ENCODE results near the gene LMX1B. TPM values are rescaled to one million over a fixed set of nuclear protein-coding genes. Genes with fewer than 3 reads are reported as not detected.

The LMX1B gene
- total RNA-seq, 1 experiment from 2014 or later, result 2.6 TPM

DNA sequence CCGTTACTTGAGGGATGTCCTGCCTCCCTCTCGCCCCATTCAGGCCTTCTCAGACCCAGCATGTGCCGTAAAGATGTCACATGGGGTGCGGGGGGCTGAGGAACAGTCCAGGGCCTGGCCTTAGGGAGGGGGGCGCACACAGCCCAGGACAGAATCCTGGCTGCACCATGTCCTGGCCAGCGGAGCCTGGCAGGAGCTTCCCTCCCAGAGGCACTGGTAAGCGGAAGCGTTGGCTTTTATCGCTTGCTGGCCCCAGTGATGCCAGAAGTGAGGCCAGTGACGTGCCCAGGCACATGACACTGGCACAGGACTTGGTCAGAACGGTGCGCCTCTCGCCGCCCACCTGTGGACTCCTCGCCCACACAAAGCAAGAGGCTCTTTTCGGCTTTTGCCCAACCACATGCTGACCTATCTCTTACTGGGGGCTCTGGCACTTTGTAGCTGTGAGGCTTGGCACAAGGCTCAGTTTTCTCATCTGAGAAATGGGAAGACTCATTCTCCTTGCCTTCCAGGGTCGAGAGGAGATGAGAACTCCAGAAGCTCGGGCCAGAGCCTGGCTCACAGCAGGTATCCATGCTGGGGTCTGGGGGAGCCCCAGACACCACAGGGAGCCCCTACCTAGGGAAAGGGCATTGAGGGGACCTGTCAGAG lies 59.0 kb downstream of the LMX1B start:
- no peak for ATAC-seq
- POLR2A ChIA-PET, result no interaction called here
- Histone ChIP-seq H3K4me3 (ENCODE audit: low read depth in 2 of 2, low read length in 2 of 2) (no peak overlapping the region), H3K36me3 (ENCODE audit: control insufficient read depth, insufficient read depth, low read length) (no peaks in the 10 kb centered on the region), H3K9me3 (ENCODE audit: control insufficient read depth, insufficient read depth, low read depth, low read length) (no peaks in the 10 kb centered on the region), H3K4me1 (ENCODE audit: control insufficient read depth, insufficient read depth, low read length) (no peaks in the 10 kb centered on the region), H3K27me3 (ENCODE audit: control insufficient read depth, insufficient read depth, low read length) (no peaks in the 10 kb centered on the region), H3K27ac (ENCODE audit: low read length) (no peak overlapping the region)
- TF ChIP-seq, protein P1, sequence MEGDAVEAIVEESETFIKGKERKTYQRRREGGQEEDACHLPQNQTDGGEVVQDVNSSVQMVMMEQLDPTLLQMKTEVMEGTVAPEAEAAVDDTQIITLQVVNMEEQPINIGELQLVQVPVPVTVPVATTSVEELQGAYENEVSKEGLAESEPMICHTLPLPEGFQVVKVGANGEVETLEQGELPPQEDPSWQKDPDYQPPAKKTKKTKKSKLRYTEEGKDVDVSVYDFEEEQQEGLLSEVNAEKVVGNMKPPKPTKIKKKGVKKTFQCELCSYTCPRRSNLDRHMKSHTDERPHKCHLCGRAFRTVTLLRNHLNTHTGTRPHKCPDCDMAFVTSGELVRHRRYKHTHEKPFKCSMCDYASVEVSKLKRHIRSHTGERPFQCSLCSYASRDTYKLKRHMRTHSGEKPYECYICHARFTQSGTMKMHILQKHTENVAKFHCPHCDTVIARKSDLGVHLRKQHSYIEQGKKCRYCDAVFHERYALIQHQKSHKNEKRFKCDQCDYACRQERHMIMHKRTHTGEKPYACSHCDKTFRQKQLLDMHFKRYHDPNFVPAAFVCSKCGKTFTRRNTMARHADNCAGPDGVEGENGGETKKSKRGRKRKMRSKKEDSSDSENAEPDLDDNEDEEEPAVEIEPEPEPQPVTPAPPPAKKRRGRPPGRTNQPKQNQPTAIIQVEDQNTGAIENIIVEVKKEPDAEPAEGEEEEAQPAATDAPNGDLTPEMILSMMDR (IDR thresholded peaks at IDR 0.05), result no peak
- TF ChIP-seq TCF7L2 (IDR thresholded peaks at IDR 0.05; ENCODE audit: low read depth, low read length) (no peak), POLR2AphosphoS5 (IDR thresholded peaks at IDR 0.05; ENCODE audit: low read depth, low read length) (no peak), SIN3A (IDR thresholded peaks at IDR 0.05; ENCODE audit: borderline replicate concordance, insufficient read depth, low read depth, low read length) (no peak)
- TF ChIP-seq, protein P2, sequence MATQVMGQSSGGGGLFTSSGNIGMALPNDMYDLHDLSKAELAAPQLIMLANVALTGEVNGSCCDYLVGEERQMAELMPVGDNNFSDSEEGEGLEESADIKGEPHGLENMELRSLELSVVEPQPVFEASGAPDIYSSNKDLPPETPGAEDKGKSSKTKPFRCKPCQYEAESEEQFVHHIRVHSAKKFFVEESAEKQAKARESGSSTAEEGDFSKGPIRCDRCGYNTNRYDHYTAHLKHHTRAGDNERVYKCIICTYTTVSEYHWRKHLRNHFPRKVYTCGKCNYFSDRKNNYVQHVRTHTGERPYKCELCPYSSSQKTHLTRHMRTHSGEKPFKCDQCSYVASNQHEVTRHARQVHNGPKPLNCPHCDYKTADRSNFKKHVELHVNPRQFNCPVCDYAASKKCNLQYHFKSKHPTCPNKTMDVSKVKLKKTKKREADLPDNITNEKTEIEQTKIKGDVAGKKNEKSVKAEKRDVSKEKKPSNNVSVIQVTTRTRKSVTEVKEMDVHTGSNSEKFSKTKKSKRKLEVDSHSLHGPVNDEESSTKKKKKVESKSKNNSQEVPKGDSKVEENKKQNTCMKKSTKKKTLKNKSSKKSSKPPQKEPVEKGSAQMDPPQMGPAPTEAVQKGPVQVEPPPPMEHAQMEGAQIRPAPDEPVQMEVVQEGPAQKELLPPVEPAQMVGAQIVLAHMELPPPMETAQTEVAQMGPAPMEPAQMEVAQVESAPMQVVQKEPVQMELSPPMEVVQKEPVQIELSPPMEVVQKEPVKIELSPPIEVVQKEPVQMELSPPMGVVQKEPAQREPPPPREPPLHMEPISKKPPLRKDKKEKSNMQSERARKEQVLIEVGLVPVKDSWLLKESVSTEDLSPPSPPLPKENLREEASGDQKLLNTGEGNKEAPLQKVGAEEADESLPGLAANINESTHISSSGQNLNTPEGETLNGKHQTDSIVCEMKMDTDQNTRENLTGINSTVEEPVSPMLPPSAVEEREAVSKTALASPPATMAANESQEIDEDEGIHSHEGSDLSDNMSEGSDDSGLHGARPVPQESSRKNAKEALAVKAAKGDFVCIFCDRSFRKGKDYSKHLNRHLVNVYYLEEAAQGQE (IDR thresholded peaks at IDR 0.05; ENCODE audit: insufficient read depth in 1 of 2, low read depth in 2 of 2, low read length in 1 of 2), result no peak
- in situ Hi-C loops (cut with HindIII; ENCODE audit: low pct_unique_long_range_greater_than_20kb, low sequenced_read_pairs), result no loop called here
- BruUV-seq (replicated peaks), result no TSS peak
- DNase-seq (ENCODE audit: low read depth, low spot score), result no peak
- intact Hi-C loops (cut with micrococcal nuclease; ENCODE audit: unreplicated experiment), result no loop called here
- CTCF ChIA-PET, result interaction anchor here (0.7 kb wide), 1 partner anchor 18 kb away, joined by 3 read pairs; no protein-coding TSS in a partner anchor

DNA sequence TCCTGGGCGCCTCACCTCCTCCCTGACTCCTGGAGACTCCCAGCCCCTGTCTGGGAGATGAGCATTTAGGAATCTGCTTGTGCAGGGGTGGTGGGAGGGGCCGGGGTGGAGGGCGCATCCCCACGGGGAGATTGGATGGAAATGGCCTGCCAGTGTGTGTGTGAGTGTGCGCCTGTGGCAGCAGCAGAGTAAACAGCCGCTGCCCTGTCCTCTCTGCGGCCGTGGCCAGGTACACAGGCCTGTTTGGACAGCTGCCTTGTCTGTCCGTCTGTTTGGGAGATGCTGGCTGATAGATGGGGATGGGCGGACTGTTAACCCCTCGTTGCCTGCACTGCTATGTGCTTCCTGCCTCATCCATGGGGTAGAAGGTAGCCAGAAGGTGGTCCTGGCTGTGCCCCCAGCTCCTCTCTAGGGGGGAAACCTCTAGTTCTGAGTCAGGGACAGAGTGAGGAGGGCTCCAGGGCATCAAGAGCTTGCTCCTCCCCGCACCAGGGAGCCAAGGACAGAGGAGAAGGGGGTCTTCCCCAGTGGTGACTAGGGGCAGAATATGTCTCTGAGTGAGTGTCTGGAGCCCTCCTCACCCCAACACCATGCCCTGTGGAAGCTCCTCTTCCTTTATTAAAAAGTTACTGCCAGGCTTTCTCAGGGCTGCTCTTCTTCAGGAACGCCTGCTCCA lies 60.1 kb downstream of the LMX1B start:
- H3K9me3 ChIP-seq (ENCODE audit: control insufficient read depth, insufficient read depth, low read depth, low read length), result no peaks in the 10 kb centered on the region
- ATAC-seq (peak; percentile 44), DNase-seq (ENCODE audit: low read depth, low spot score) (no peak)
- H3K4me1 ChIP-seq (ENCODE audit: control insufficient read depth, insufficient read depth, low read length), result no peaks in the 10 kb centered on the region
- in situ Hi-C loops (cut with HindIII; ENCODE audit: low pct_unique_long_range_greater_than_20kb, low sequenced_read_pairs), result no loop called here
- intact Hi-C loops (cut with micrococcal nuclease; ENCODE audit: unreplicated experiment), result no loop called here
- POLR2A ChIA-PET, result interaction anchor here (0.6 kb wide), 2 partner anchors 56 to 77 kb away, joined by 3 to 10 read pairs; no protein-coding TSS in a partner anchor
- no peaks in the 10 kb centered on the region for H3K36me3 ChIP-seq (ENCODE audit: control insufficient read depth, insufficient read depth, low read length)
- CTCF ChIA-PET, result interaction anchor here (0.5 kb wide), 1 partner anchor 227 kb away, joined by 5 read pairs; no protein-coding TSS in a partner anchor
- TF ChIP-seq TCF7L2 (IDR thresholded peaks at IDR 0.05; ENCODE audit: low read depth, low read length) (no peak), POLR2AphosphoS5 (IDR thresholded peaks at IDR 0.05; ENCODE audit: low read depth, low read length) (no peak), SIN3A (IDR thresholded peaks at IDR 0.05; ENCODE audit: borderline replicate concordance, insufficient read depth, low read depth, low read length) (no peak)
- TF ChIP-seq, protein P1 (IDR thresholded peaks at IDR 0.05), result no peak
- TF ChIP-seq, protein P2 (IDR thresholded peaks at IDR 0.05; ENCODE audit: insufficient read depth in 1 of 2, low read depth in 2 of 2, low read length in 1 of 2), result no peak
- no TSS peak for BruUV-seq (replicated peaks)
- H3K4me3 ChIP-seq (ENCODE audit: low read depth in 2 of 2, low read length in 2 of 2), result no peak overlapping the region
- H3K27ac ChIP-seq (ENCODE audit: low read length), result no peak overlapping the region
- no peaks in the 10 kb centered on the region for H3K27me3 ChIP-seq (ENCODE audit: control insufficient read depth, insufficient read depth, low read length)
